PFSK-1 (cell line): ENCODE measurements around the gene SIN3A.

Source experiments
- FOXP2 ChIP-seq: optimal IDR thresholded peaks from 2 replicates; pipeline ENCODE3; 2011; ENCODE audit warnings: borderline replicate concordance, control low read depth, inconsistent platforms; ENCODE audit not compliant: insufficient read depth; ENCODE audit errors: extremely low read length, extremely low read depth
- POLR2AphosphoS5 ChIP-seq: IDR thresholded peaks from 2 replicates; pipeline ENCODE4 v1.6.1; 2012; ENCODE audit warnings: low read depth, mild to moderate bottlenecking, control low read depth, low read length, moderate library complexity
- REST ChIP-seq, 2 experiments: IDR thresholded peaks; 2 replicates each; pipeline versions ENCODE4 v1.6.1 to v1.8.0; 2011 to 2012; ENCODE audit warnings: low read depth in 2 of 2, low read length in 2 of 2, control low read depth in 1 of 2, inconsistent platforms in 1 of 2, mild to moderate bottlenecking in 1 of 2, moderate library complexity in 1 of 2; ENCODE audit not compliant: insufficient read depth in 1 of 2
- SIN3A ChIP-seq: IDR thresholded peaks from 2 replicates; pipeline ENCODE4 v1.6.1; 2012; ENCODE audit warnings: mild to moderate bottlenecking, low read length, moderate library complexity, borderline replicate concordance; ENCODE audit not compliant: insufficient read depth
- TAF1 ChIP-seq: IDR thresholded peaks from 2 replicates; pipeline ENCODE4 v1.6.1; 2012; ENCODE audit warnings: low read length, control low read depth, borderline replicate concordance; ENCODE audit not compliant: insufficient read depth

Gene SIN3A

GRCh38 chr15:75455424-75455981 lies 4.0 kb upstream of the SIN3A start:
- TF ChIP-seq POLR2AphosphoS5 (peak; percentile 82; the same call in 1 of the 2 replicates), FOXP2 (no peak), SIN3A (peak; percentile 66; the same call in 1 of the 2 replicates), TAF1 (no peak), REST (IDR thresholded peaks at IDR 0.05; ENCODE audit: insufficient read depth in 1 of 2, low read depth in 2 of 2, low read length in 2 of 2) (peak in 1 of 2 experiments; percentile 9; a peak in 1 of 4 replicates)

- TF ChIP-seq POLR2AphosphoS5 (peak; percentile 35; the same call in 1 of the 2 replicates), FOXP2 (no peak)
These were observed 3.2 kb upstream of the SIN3A start for GRCh38 chr15:75454471-75455378.

DNA sequence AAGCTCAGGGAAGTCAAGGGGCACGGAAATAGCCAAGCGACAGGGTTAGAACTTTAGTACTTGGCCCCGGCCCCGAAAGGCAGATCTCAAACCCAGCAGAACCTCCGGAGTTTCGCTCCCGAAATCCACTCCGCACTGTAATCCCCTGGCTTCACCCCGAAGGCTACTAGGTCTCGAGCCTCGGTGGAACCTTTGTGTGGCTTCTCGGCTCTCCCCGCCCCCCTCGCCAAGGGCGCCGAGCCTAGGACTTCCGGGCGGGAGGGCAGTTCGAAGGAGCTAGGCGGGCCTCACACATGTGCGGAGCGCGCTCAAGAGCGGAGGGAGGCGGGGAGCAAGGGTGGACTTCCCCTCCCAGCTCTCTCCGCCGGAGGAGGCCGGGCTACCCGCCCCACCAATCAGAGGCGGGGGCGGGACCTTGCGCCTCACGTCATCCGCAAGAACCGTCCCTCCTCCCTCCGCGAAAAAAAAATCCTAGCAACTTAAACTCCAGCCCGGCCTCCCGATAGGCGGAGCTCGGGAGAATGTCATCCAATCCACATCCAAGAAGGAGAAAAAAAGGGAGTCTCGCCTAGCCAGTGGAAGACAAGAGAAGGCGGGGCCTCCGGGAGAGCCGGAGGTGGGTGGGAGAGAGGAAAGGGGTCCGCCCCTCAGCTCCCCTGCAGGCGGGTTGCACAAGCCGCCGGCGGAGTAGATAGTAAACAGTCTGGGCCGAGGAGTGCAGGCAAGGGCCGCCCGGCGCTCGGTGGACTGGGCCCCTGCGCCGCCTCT lies 2.4 kb upstream of the SIN3A start:
- TF ChIP-seq POLR2AphosphoS5 (peak; percentile 80), REST (IDR thresholded peaks at IDR 0.05; ENCODE audit: insufficient read depth in 1 of 2, low read depth in 2 of 2, low read length in 2 of 2) (0 out of 4 replicates have a peak, but pooled peaks of 1 of the 2 experiments have one; percentile 9), TAF1 (peak; percentile 46), SIN3A (peak; percentile 84; the same call in 1 of the 2 replicates), FOXP2 (no peak)

DNA sequence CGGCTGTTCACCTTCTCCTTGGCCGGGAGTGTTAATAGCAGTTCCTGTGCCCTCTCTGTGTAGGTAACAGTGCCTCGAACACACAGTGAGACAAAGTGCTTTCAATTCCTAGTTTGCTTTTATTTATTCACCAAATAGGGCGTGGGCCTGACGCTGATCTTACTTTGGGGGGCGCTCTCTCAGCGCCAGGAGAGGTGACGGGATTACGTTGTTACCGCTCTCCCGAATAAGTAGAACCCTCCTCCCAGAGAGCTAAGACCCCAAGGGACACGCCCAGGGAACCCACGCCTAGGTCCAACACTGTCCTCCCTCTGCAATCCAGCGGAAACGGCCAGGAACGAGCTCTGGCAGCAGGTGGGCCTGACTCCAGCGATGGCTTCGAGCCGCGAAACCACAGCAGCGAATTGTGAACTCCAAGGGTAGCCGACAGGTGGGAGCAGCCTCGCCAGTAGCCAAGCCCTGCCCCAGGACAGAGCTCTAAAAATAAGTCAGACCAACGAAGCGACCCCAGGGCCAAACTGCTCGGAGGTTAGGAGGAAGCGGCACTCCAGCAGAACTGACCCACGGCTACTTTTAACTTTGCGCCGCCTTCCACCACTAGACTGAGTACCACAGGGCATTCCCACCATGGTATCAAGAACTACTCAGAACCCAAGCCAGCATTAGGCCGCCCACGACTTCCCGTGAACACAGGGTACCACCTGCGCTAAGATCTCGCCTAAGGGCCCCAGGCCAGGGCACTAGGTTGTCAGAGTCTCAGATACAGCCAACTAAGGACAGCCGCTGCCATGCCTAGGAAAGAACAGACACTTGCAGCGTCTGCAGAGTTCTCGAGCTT lies 1.6 kb upstream of the SIN3A start:
- no peak for TF ChIP-seq TAF1

GRCh38 chr15:75452364-75452864 lies 924 bp upstream of the SIN3A start:
- TF ChIP-seq FOXP2 (no peak), POLR2AphosphoS5 (peak; percentile 16; the same call in 1 of the 2 replicates), TAF1 (no peak), REST (IDR thresholded peaks at IDR 0.05; ENCODE audit: insufficient read depth in 1 of 2, low read depth in 2 of 2, low read length in 2 of 2) (no peak), SIN3A (no peak; the same call in 1 of the 2 replicates)
